ENCODE results near the gene FOXJ1.

Gene FOXJ1

DNA sequence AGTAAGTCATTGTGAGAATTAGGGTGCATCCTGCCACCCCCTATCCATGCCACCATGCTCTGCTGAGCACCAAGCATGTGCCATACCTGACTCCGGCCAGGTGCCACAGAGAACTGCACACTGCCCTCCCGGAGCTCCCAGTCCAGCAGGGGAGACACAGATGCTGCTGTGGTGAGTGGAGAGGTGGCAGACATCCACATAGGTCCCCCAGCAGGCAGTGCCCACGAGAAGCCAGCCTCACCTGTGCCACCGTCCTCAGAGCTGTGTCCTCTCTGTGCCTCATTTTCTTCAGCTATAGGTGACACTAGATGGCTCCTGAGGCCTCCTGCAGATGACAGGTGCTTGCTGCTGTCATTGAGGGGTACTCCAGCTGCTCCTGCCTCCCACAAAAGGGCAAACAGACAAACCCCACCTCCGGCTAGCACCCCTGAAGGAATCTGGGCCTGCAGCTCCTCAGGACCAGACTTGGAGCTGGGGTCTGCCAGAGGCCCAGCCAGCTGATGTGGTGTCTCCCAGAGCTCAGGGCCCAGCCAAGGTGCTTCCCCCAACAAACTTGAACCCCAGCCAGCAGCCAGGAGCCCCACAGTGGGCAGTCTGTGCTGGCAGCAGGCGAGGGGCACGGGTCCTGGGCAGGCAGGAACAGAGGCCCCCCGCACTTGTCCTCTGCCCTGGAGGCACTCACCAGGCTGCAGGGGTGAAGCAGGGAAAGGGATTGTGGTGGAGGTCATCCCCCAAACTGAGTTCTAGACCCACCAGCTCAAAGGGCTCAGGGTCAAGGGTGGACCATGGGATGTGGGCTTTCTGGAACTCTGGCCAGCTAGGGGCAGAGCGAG lies 17.1 kb downstream of the FOXJ1 start:
- no peak for DNase-seq (ENCODE audit: low read depth)

GRCh38 chr17:76123191-76123499 lies 17.9 kb downstream of the FOXJ1 start:
- DNase-seq (ENCODE audit: low read depth) = no peak

DNA sequence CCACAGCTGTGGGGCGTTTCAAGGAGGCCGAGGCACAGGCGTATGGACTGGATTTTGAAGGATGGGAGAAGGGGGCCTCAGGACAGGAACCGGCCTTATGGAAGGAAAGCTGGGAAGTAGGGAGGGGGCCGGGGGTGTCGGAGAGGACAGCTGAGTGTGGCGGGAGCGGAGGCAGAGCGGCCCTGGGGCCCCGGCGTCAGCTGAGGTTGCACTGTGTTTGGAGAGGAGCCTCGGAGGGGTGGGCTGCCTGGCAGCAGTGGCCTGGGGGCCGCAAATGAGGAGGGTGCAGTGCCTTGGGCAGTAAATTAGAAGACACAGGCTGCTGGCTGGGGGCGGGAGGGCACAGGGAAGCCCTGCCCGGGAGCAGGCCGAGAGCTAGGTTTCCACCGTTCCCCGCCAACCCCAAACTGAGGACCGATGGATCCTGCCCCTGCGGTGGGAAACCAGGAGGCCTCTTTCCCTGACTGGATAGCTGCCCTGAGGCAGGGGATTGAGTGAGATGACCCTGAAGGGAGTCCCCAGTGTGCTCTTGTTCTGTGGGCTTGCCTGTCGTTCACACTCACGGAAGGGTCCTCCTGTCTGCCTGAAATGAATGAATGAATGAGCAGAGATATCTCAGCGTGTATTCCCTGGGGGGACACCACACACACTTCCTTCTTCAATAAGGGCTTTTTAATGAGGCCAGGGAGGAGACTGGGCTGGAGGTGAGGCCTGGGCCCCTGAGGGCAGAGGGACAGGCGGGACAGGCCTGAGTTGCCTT lies 18.4 kb downstream of the FOXJ1 start:
- no peak for DNase-seq (ENCODE audit: low read depth)

DNA sequence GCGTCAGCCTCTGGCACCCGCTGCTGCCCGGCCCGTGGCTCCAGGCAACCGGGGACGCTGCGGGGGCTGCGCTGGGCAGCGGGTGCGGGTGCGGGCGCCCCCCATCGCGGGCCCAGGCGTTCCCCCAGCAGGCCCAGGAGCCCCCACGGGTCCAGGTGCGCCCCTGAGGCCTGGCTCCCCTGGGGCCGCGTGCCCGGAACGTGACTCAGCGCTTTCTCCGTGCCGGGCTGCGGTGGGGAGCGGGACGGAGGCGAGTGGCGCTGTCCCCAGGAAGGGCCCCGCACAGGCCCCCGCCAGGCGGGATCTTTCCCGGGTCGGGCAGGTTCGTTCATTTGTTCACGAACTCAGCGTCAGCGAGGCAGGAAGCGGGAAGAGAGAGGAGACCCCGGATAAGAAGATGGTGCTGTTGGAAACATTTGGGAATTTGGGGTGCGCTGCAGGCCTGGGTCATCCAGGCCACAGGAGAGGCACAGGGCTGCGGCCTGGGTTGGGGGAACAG lies 19.1 kb downstream of the FOXJ1 start:
- no peak for DNase-seq (ENCODE audit: low read depth)

- DNase-seq (ENCODE audit: low read depth) = no peak
Measured at GRCh38 chr17:76120658-76121008, 20.4 kb downstream of the FOXJ1 start.

DNA sequence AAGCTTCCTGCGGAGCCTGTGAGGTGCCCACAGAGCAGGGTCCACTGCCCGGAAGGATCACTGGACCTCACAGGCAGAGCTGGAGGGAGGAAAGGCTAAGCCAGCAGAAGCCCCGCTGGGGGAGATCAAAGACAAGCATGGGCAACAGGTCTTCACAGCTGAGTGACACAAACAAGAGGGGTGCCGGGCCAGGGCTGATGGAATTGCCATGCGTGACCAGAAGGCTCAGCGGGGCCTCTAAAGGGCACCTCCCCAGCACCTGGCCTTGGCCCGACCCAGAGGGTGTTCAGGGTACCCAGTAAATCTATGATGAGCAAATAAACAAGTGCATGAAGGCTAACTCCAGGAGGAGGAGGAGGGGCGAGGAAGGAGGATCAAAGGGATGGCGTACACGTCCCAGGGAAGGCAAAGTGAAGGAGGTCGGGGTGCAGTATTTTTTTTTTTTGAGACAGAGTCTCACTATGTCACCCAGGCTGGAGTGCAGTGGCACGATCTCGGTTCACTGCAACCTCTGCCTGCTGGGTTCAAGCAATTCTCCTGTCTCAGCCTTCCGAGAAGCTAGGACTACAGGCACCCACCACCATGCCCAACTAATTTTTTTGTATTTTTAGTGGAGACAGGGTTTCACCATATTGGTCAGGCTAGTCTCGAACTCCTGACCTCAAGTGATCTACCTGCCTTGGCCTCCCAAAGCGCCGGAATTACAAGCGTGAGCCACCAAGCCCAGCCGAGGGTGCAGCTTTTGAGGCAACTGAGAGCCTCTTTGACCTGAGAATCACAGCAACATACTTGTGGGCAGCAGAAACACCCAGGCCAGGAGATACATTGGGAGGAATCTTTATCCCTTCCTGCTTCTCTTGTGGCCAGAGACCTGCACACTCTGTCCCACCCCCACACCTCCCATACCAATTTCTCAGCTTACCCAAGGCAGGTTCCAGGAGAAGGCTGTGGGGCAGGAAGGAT lies 21.4 kb downstream of the FOXJ1 start:
- no peak for DNase-seq (ENCODE audit: low read depth)

GRCh38 chr17:76115138-76115754 lies 25.8 kb downstream of the FOXJ1 start:
- no peak for DNase-seq (ENCODE audit: low read depth)

DNA sequence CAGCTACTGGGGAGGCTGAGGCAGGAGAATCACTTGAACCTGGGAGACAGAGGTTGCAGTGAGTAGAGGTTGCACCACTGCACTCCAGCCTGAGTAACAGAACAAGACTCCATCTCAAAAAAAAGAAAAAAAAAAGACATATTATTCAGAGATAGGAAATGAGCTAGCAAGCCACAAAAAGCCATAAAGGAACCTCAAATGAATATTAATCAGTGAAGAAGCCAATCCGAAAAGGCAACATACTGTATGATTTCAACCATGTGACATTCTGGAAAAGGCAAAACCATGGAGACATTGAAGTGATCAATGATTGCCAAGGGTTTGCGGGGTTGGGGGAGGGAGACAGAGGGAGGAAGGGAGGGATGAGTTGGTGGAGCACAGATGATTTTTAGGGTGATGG lies 29.1 kb downstream of the FOXJ1 start:
- no peak for DNase-seq (ENCODE audit: low read depth)

DNA sequence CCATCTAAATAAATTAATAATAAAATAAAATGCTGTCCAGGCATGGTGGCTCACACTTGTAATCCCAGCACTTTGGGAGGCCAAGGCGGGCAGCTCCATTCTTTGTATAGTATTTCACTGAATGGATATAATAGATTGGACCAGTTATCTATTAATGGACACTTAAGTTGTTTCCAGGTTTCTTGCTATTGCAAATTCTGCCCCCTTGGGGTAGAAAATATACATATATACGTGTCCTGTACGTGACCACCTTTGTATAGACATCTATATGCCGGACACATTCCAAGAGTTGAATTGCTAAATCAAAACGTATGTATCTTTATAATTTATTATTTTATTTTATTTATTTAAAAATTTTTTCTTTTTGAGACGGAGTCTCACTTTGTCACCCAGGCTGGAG lies 33.5 kb downstream of the FOXJ1 start:
- no peak for DNase-seq (ENCODE audit: low read depth)

DNA sequence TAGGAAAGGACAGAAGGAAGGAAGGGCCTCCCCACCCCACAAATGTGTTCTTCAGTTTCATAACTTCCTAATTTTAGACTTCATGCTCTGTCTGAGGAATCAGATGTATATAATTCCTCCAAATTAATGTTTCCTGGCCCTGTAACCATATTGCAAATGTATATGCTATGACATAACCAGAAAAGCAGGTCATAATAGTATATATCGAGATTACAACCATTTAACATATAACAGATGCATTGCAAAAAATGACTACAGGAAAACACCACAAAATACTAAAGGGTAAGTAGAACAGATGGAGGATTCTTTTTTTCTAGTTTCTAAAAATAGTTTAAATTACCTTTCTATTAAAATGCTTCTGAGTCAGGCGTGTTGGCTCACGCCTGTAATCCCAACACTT lies 34.3 kb downstream of the FOXJ1 start:
- DNase-seq (ENCODE audit: low read depth) = no peak

- DNase-seq (ENCODE audit: low read depth) = no peak
Measured at GRCh38 chr17:76104896-76105231, 36.2 kb downstream of the FOXJ1 start.

- no peak for DNase-seq (ENCODE audit: low read depth)
Measured at GRCh38 chr17:76104140-76104895, 36.7 kb downstream of the FOXJ1 start.

- peak; percentile 82 for DNase-seq (ENCODE audit: low read depth)
Measured at GRCh38 chr17:76103274-76104139, 37.5 kb downstream of the FOXJ1 start, which contains the start of gene EXOC7. TSS of gene EXOC7 (minus strand) at chr17:76103787. CDS start at chr17:76103692, 95 bp downstream.

- DNase-seq (ENCODE audit: low read depth) = no peak
Measured at GRCh38 chr17:76102944-76103273, 38.1 kb downstream of the FOXJ1 start.

DNA sequence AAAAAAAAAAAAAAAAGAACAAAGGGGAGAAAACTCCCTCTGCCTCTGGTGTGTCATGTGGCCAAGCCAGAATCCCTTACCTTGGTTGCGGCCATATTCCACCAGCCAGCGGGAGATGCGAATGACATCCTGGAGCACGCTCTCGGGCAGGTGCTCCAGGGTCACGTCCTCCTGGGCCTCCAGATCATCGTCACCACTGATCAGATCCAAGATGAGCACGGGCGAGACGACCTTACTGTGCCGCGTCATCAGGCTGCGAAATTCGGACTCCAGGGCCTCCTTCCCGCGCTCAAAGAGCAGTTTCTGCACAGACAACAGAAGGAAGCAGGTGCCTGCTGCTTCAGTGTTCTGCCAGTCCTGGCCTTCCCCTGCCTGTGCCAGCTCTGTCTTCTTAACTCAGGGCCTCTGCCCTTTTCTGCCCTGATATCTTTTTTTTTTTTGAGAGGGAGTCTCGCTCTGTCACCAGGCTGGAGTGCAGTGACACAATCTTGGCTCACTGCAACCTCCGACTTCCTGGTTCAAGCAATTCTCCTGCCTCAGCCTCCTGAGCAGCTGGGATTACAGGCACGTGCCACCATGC lies 43.2 kb downstream of the FOXJ1 start:
- DNase-seq (ENCODE audit: low read depth) = no peak

GRCh38 chr17:76095943-76096342 lies 45.1 kb downstream of the FOXJ1 start:
- DNase-seq (ENCODE audit: low read depth) = no peak

DNA sequence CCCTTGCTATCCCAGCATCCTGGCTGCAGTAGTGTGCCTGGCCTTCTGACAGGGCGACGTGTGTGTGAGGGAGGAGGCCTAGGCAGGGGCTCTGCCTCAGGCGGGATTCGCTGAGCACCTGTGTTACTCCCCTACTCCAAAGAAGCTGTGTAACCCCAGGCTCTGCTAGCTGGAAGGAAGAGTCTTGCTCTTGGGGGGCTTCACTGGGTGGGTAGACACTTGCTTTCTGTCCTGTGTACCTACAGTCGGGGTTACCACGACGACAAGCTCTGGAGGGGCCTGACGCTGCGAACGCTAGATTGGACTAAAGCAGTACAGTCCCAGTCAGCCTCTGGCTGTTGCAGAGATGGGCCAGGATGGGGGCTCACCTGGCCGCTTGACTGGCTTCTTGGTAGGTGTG lies 47.0 kb downstream of the FOXJ1 start:
- DNase-seq (ENCODE audit: low read depth) = no peak

- no peak for DNase-seq (ENCODE audit: low read depth)
Measured at GRCh38 chr17:76092526-76093413, 48.3 kb downstream of the FOXJ1 start.
